Esophagus squamous epithelium (tissue), 5 donors: ENCODE results near the gene PLCH2. TPM values are rescaled to one million over a fixed set of nuclear protein-coding genes. Genes with fewer than 3 reads are reported as not detected.

ENCODE experiments used
- DNase-seq: peaks from one replicate; lab custom pipeline; 2025; lab: John Stamatoyannopoulos, UW
- H3K27ac ChIP-seq, 4 donors: fragments of 200-600 bp; sonication (generic); one replicate each; pipeline ENCODE4 v1.5.1; 2016 to 2019; ENCODE audit warnings: mild to moderate bottlenecking in 1 of 4
- H3K27me3 ChIP-seq, 4 donors: fragments of 200-600 bp; sonication (generic); 1 replicate in 3 of 4; 2 replicates in 1 of 4; pipeline versions ENCODE4 v1.5.1 to v1.6.0; 2017 to 2021; ENCODE audit warnings: antibody characterized with exemption in 1 of 4
- H3K36me3 ChIP-seq, 3 donors: fragments of 200-600 bp; sonication (generic); one replicate each; pipeline ENCODE4 v1.5.1; 2016 to 2019
- H3K4me1 ChIP-seq, 3 donors: fragments of 200-600 bp; sonication (generic); one replicate each; pipeline ENCODE4 v1.5.1; 2017 to 2019
- H3K4me3 ChIP-seq, 4 donors: fragments of 200-600 bp; sonication (generic); 1 replicate in 3 of 4; 2 replicates in 1 of 4; pipeline ENCODE4 v1.5.1; 2016 to 2019; ENCODE audit warnings: mild to moderate bottlenecking in 2 of 4, moderate library complexity in 1 of 4
- H3K9me3 ChIP-seq, 3 donors: fragments of 200-600 bp; sonication (generic); one replicate each; pipeline ENCODE4 v1.5.1; 2016 to 2019
- POLR2A ChIP-seq, 4 donors: fragments of 450-650 bp; IDR thresholded peaks; one replicate each; pipeline ENCODE4 v1.6.1; 2017; ENCODE audit warnings: antibody characterized with exemption in 4 of 4, mild to moderate bottlenecking in 4 of 4, moderate library complexity in 3 of 4
- WGBS, 2 donors: methylation state at CpG; one replicate each; pipeline ENCODE4 v1.1.5; 2018; 5-methylcytosine and 5-hydroxymethylcytosine counted together
- intact Hi-C: fragments of 100-400 bp; cut with DNase I; formaldehyde crosslinking; loops from one replicate; pipeline ENCODE4 v1.15.0; 2022
- total RNA-seq, 4 donors: library from RNA; depleted of rRNA; stranded (reverse); fragments of >200 nt; gene quantifications; one replicate each; pipeline ENCODE4 v1.1.0, GENCODE V29; 2016
- TF ChIP-seq, protein P1 (sequence below), 6 experiments: fragments of 450-650 bp in 4 of 6; fragments of 200-600 bp in 2 of 6; sonication (generic) in 2 of 6; IDR thresholded peaks; one replicate each; pipeline ENCODE4 v1.5.1; 2016 to 2019; ENCODE audit warnings: antibody characterized with exemption in 6 of 6, mild to moderate bottlenecking in 4 of 6, moderate library complexity in 4 of 6
- donor health status: DM: yes; HTN: yes; CAD: no.

PLCH2 gene
- total RNA-seq, 4 donors from 2014 or later = 26.1 to 34.3 (median 31.5) TPM

DNA sequence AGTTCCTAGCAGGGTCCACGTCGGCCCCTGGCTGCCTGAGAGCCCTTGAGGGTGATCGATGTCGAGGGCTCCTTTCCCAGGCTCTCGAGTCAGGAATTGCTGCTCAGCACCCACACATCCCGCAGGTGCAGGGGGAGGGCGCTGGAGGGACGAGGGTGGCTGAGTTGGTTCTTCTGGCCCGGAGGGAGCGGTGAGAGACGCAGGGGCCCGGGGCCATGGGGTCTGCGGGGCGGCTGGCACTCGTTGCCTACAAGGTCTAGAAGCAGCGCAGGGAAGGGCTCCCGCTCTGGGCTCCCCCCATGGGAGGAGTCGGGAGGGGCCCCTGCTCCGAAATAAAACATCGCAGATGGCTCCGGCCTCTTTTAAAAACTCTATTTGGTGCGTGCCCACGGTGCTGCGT is 32.1 kb downstream of the PLCH2 start:
- peaks cover 0 to 29% (median 0%) of the 10 kb centered on the region in 3 donors for H3K4me1 ChIP-seq
- no peak overlapping the region for H3K4me3 ChIP-seq
- DNase-seq = no peak
- no peak overlapping the region for H3K27ac ChIP-seq
- no peaks in the 10 kb centered on the region for H3K9me3 ChIP-seq
- H3K27me3 ChIP-seq = peaks cover 0 to 21% (median 0%) of the 10 kb centered on the region in 4 donors
- H3K36me3 ChIP-seq = peaks cover 25 to 74% (median 46%) of the 10 kb centered on the region in 3 donors
- intact Hi-C loops = no loop called here
- WGBS, 2 donors = 84 to 87% methylated on average over 10 to 12 of the region's 24 CpGs
- no peak for TF ChIP-seq POLR2A (IDR thresholded peaks at IDR 0.05)
- TF ChIP-seq, protein P1, sequence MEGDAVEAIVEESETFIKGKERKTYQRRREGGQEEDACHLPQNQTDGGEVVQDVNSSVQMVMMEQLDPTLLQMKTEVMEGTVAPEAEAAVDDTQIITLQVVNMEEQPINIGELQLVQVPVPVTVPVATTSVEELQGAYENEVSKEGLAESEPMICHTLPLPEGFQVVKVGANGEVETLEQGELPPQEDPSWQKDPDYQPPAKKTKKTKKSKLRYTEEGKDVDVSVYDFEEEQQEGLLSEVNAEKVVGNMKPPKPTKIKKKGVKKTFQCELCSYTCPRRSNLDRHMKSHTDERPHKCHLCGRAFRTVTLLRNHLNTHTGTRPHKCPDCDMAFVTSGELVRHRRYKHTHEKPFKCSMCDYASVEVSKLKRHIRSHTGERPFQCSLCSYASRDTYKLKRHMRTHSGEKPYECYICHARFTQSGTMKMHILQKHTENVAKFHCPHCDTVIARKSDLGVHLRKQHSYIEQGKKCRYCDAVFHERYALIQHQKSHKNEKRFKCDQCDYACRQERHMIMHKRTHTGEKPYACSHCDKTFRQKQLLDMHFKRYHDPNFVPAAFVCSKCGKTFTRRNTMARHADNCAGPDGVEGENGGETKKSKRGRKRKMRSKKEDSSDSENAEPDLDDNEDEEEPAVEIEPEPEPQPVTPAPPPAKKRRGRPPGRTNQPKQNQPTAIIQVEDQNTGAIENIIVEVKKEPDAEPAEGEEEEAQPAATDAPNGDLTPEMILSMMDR (IDR thresholded peaks at IDR 0.05) = no peak

DNA sequence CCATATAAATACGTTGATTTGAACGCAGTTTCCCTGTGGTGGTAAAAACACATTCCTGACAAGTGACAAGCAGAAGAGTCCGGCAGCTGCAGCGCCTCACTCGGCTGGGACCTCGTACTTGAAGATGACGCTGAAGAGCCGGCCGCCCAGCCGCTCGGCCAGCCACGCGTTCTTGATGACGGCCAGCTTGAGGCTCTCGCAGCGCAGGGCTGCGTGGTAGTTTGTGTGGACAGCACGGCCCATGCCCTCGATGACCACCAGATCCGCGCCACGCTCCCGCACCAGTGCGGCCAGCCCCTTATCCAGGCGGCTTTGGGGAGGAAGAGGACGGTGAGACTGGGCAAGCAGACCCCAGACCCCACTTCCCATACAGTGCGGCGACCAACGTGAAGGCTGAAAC is 32.7 kb downstream of the PLCH2 start:
- DNase-seq = no peak
- H3K4me1 ChIP-seq = peaks cover 0 to 29% (median 0%) of the 10 kb centered on the region in 3 donors
- H3K27me3 ChIP-seq = peaks cover 0 to 15% (median 0%) of the 10 kb centered on the region in 4 donors
- 90 to 95% methylated on average over 9 to 17 of the region's 29 CpGs for WGBS, 2 donors
- TF ChIP-seq POLR2A (IDR thresholded peaks at IDR 0.05) = no peak
- TF ChIP-seq, protein P1 (IDR thresholded peaks at IDR 0.05) = no peak
- intact Hi-C loops = no loop called here
- H3K4me3 ChIP-seq = no peak overlapping the region
- H3K27ac ChIP-seq = no peak overlapping the region
- H3K36me3 ChIP-seq = peaks cover 30 to 79% (median 52%) of the 10 kb centered on the region in 3 donors
- no peaks in the 10 kb centered on the region for H3K9me3 ChIP-seq

DNA sequence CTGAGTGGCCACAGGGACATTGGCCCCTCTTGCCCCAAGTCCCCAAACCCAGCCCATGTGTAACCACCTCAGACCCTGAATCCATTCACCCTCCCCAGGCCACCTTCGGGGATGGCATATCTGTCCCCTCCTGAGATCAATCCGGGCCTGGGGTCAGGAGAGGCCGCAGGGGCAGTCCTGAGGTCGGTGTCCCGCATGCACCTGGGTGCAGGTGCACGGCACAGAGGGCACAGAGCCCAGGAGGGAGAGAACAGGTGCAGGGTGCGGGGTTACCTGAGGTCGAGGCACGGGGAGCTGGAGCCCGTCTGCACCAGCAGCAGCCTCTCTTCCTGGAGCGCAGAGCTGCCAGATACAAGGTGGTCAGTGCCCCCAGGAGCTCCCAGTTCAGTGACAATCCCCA is 33.5 kb downstream of the PLCH2 start:
- Histone ChIP-seq H3K27me3 (peaks cover 0 to 7% (median 0%) of the 10 kb centered on the region in 4 donors), H3K4me1 (peaks cover 0 to 21% (median 0%) of the 10 kb centered on the region in 3 donors), H3K27ac (no peak overlapping the region), H3K9me3 (no peaks in the 10 kb centered on the region), H3K36me3 (peaks cover 35 to 80% (median 58%) of the 10 kb centered on the region in 3 donors), H3K4me3 (no peak overlapping the region)
- no peak for TF ChIP-seq POLR2A (IDR thresholded peaks at IDR 0.05)
- TF ChIP-seq, protein P1 (IDR thresholded peaks at IDR 0.05) = no peak
- intact Hi-C loops = no loop called here
- DNase-seq = no peak
- WGBS, 2 donors = 90% methylated on average over 5 of the region's 11 CpGs; no CpG with 5 or more reads in 1 of the 2 donors

DNA sequence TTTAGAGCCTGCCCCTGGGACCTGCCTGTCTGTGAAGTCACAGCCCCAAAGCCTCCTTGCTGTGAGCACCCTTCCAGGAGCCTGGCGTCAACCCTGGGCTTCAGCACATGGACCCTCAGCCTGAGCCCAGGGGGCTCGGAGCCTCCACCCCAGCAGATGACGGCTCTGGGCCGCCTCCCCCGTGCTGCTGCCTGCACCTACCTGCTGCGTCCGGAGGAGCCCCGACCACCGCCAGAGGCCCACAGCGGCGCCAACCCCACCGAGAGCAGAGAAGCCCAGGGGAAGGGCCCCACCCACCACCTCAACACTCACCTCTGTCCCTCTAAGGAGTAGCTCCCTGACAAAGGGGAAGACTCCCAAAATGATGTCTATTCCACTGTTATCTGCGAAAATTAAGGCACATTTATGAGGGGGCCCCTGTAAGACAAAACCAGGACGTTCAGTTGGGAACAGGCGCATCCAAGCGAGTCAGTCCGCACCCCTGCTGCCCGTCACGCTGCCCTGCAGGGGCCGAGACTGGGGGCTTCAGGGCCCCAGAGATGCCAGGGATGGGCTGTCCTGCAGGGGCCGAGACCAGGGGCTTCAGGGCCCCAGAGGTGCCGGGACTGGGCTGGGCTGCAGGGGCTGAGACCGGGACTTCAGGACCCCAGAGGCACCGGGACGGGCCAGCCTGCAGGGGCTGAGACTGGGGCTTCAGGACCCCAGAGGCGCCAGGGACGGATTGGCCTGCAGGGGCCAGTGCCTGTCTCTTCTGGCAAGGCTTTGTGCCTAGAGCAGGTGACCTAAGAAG is 34.5 kb downstream of the PLCH2 start:
- Histone ChIP-seq H3K9me3 (no peaks in the 10 kb centered on the region), H3K27ac (no peak overlapping the region), H3K36me3 (peaks cover 37 to 87% (median 68%) of the 10 kb centered on the region in 3 donors), H3K4me1 (peaks cover 0 to 12% (median 0%) of the 10 kb centered on the region in 3 donors), H3K4me3 (no peak overlapping the region), H3K27me3 (no peaks in the 10 kb centered on the region)
- intact Hi-C loops = no loop called here
- TF ChIP-seq POLR2A (IDR thresholded peaks at IDR 0.05) = no peak
- TF ChIP-seq, protein P1 (IDR thresholded peaks at IDR 0.05) = no peak
- 77 to 92% methylated on average over 5 to 8 of the region's 27 CpGs for WGBS, 2 donors
- DNase-seq = no peak

DNA sequence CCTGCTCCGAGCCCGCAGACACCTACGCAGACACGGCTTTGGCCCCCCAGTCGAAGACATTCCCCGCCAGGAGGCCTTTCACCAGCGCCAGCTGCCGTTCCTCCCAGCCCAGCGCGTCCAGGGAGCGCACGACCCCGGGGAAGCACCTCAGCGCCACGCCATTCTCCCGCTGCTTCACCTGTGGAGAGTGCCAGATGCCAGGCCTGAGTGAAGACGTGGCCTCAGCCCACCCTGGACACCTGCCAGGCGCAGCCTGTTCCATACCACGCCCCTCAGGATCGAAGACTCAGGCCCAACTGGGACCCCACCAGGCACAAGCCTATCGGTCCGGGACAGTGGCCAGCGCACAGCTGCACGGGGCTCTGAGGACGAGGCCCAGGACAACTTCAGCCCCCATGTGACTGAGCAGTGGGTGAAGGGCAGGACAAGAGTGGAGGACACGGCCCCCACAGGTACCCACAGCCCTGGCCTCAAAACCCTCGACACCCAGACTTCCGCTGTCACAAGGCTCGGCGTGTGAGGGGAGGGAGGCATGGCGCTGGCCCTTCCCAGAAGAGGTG is 36.9 kb downstream of the PLCH2 start:
- intact Hi-C loops = no loop called here
- 80 to 87% methylated on average over 6 to 15 of the region's 31 CpGs for WGBS, 2 donors
- H3K9me3 ChIP-seq = no peaks in the 10 kb centered on the region
- H3K36me3 ChIP-seq = peaks cover 61 to 100% (median 81%) of the 10 kb centered on the region in 3 donors
- no peaks in the 10 kb centered on the region for H3K27me3 ChIP-seq
- H3K4me1 ChIP-seq = no peaks in the 10 kb centered on the region
- TF ChIP-seq, protein P1 (IDR thresholded peaks at IDR 0.05) = no peak
- TF ChIP-seq POLR2A (IDR thresholded peaks at IDR 0.05) = no peak
- H3K27ac ChIP-seq = no peak overlapping the region
- H3K4me3 ChIP-seq = no peak overlapping the region
- DNase-seq = no peak
